ENCODE measurements around the gene OSBPL2. TPM values are rescaled to one million over a fixed set of nuclear protein-coding genes. Genes with fewer than 3 reads are reported as not detected.

Gene OSBPL2
- total and polyA plus RNA-seq, 11 donors: 20.0 to 57.9 (median 38.3) TPM

DNA sequence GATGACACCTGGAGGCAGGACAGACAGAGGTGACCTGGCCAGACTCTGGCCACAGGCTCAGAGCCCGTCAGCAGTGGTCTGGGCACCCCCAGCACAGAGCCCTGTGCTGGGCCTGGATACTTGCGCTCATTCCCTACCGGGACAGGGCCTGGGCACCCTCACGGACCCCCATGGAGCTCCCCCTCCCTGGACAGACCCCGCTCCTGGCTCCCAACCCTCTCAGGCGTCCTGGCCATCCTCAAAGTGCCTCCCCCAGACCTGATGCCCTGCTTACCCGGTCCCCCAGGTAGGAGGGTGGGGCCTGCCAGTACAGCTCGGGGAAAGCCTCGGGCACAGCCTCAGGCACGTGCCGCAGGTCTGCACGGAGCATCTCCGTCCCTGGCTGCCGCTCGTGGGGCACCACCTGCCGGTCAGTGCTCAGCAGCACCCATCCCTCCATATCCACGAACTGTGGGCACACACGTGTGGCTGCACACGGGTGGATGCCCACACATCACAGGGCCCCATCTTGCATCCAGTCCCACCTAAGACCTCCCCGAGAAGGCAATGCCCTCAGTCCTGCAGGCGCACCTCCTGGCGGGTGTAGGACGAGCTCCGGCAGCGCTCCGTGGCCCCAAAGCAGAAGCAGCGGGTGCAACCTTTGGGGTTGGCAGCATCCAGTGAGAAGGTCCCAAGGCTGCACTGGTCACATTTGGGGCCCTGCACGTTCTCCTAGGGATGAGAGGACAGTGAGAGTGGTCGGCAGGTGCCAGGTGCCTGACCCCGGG, 88.8 kb downstream of the OSBPL2 start:
- Histone ChIP-seq H3K27ac (no peak overlapping the region), H3K4me1 (peaks cover 0 to 5% (median 0%) of the 10 kb centered on the region in 12 donors), H3K4me3 (no peak overlapping the region), H3K27me3 (no peaks in the 10 kb centered on the region), H3K36me3 (peaks cover 3 to 97% (median 85%) of the 10 kb centered on the region in 9 donors), H3K9me3 (no peaks in the 10 kb centered on the region)
- DNase-seq (peak in 1 of 5 donors; percentile 17), ATAC-seq (no peak)
- intact Hi-C loops (cut with DNase I): no loop called here
- 87 to 91% (median 89%) methylated on average over 23 to 30 of the region's 30 CpGs for WGBS, 4 donors
- TF ChIP-seq POLR2A (IDR thresholded peaks at IDR 0.05): no peak
- TF ChIP-seq, protein P1, sequence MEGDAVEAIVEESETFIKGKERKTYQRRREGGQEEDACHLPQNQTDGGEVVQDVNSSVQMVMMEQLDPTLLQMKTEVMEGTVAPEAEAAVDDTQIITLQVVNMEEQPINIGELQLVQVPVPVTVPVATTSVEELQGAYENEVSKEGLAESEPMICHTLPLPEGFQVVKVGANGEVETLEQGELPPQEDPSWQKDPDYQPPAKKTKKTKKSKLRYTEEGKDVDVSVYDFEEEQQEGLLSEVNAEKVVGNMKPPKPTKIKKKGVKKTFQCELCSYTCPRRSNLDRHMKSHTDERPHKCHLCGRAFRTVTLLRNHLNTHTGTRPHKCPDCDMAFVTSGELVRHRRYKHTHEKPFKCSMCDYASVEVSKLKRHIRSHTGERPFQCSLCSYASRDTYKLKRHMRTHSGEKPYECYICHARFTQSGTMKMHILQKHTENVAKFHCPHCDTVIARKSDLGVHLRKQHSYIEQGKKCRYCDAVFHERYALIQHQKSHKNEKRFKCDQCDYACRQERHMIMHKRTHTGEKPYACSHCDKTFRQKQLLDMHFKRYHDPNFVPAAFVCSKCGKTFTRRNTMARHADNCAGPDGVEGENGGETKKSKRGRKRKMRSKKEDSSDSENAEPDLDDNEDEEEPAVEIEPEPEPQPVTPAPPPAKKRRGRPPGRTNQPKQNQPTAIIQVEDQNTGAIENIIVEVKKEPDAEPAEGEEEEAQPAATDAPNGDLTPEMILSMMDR (IDR thresholded peaks at IDR 0.05): no peak

DNA sequence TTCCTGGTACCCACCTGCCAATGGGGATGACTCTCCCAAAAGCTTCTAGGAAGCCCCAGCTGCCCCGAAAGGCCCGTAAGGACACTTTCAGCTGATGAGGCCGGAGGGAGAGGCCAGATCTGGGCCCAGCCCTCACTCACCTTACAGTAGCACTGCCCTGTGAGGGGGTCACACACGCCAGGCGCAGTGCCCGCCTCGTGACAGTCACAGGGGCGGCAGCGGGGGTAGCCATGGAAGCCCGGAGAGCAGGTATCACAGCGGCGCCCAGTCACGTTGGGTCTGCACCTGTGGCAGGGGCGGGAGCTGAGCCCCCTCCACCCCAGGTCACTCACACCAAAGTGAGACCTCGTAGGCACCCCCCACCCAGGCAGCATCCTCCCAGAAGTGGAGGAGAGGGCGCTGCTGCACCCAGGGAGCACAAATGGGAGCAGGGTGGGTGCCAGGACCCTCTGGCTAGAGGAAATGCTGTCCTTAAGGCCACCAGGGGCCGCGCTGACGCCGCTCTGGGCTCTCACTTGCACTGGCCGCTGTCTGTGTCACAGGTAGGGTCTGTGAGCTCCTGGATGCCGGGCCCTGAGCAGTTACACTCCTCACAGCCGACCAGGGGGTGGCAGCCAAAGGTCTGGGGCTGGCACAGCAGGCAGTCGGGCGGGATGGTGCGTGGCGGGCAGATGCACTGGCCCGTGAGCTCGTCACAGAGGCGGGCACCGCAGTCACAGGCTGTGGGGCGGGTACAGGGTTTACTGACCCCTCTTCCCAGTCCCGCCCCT, 89.6 kb downstream of the OSBPL2 start:
- peak in 1 of 5 donors; percentile 19 for DNase-seq
- no peak overlapping the region for H3K27ac ChIP-seq
- no peaks in the 10 kb centered on the region for H3K9me3 ChIP-seq
- intact Hi-C loops (cut with DNase I): no loop called here
- H3K4me3 ChIP-seq: no peak overlapping the region
- no peak for ATAC-seq
- peaks cover 3 to 98% (median 89%) of the 10 kb centered on the region in 9 donors for H3K36me3 ChIP-seq
- H3K27me3 ChIP-seq: no peaks in the 10 kb centered on the region
- peaks cover 0 to 5% (median 0%) of the 10 kb centered on the region in 12 donors for H3K4me1 ChIP-seq
- WGBS, 4 donors: 91 to 94% (median 92%) methylated on average over 19 to 33 of the region's 33 CpGs
- TF ChIP-seq, protein P1 (IDR thresholded peaks at IDR 0.05): no peak
- TF ChIP-seq POLR2A (IDR thresholded peaks at IDR 0.05): no peak

DNA sequence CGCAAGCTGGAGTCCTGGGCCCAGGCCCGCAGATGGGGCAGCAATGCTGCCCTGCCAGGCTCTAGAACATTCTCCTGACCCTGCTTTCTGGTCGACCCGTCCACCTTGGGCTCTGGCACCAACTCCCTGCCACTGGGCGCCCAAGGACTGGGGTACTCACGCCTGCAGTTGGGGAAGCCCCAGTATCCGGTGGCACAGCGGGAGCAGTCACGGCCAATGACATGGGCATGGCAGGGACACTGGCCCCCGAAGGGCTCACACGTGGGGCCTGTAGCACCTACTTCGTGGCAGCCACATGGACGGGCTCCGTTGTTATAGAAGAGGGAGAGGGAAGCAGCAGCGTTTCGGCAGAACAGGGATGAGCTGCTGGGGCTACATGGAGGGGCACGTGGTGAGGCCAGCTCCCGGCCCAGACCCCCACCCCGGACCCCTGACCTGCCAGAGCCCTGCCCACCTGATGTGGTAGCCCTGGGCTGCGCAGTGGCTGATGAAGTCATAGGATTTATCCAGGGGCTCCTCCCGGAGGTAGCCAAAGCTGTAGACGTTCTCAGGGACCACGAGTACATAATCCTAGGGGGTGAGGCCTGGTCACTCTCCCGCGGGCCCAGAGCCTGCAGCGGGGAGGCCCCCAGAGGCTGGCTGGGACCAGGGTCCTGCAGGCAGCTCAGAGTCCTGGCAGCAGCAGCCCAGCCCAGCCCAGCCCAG, 90.5 kb downstream of the OSBPL2 start:
- DNase-seq (peak in 1 of 5 donors; percentile 18), ATAC-seq (no peak)
- Histone ChIP-seq H3K9me3 (no peaks in the 10 kb centered on the region), H3K4me3 (no peak overlapping the region), H3K36me3 (peaks cover 3 to 99% (median 94%) of the 10 kb centered on the region in 9 donors), H3K27ac (peak overlapping the region in 1 of 12 donors; percentile 31), H3K27me3 (no peaks in the 10 kb centered on the region), H3K4me1 (peaks cover 0 to 5% (median 0%) of the 10 kb centered on the region in 12 donors)
- TF ChIP-seq, protein P1 (IDR thresholded peaks at IDR 0.05): no peak
- TF ChIP-seq POLR2A (IDR thresholded peaks at IDR 0.05): no peak
- WGBS, 4 donors: 88 to 94% (median 92%) methylated on average over 20 to 26 of the region's 26 CpGs
- intact Hi-C loops (cut with DNase I): no loop called here
